IMR-90 (cell line): Measurements from ENCODE around the gene SLC18A2.

Experiments used
- CTCF ChIP-seq: conservative IDR thresholded peaks from 2 replicates; pipeline ENCODE4 v1.5.1; 2012; ENCODE audit warnings: mild to moderate bottlenecking, low read depth, low read length, improper control_type of control experiment
- FOS ChIP-seq: fragments of 150-350 bp; IDR thresholded peaks from 2 replicates; pipeline ENCODE4 v1.6.1; 2016; ENCODE audit warnings: low read depth, low read length
- MAZ ChIP-seq: IDR thresholded peaks from 2 replicates; pipeline ENCODE4 v1.6.1; 2012; ENCODE audit warnings: low read depth, mild to moderate bottlenecking, low read length, improper control_type of control experiment, moderate library complexity, borderline replicate concordance
- NFE2L2 ChIP-seq: fragments of 150-350 bp; IDR thresholded peaks from 2 replicates; pipeline ENCODE4 v1.6.1; 2016; ENCODE audit warnings: low read depth, mild to moderate bottlenecking, low read length
- POLR2A ChIP-seq: IDR thresholded peaks from 2 replicates; pipeline ENCODE4 v1.6.1; 2012; ENCODE audit warnings: mild to moderate bottlenecking, low read depth, low read length
- RAD21 ChIP-seq: IDR thresholded peaks from 2 replicates; pipeline ENCODE4 v1.6.1; 2012; ENCODE audit warnings: low read length, improper control_type of control experiment
- USF2 ChIP-seq: fragments of 150-350 bp; IDR thresholded peaks from 2 replicates; pipeline ENCODE4 v1.6.1; 2017; ENCODE audit warnings: mild to moderate bottlenecking, antibody characterized with exemption, low read length, low read depth

- TF ChIP-seq USF2 (no peak), POLR2A (no peak), CTCF (no peak), NFE2L2 (no peak), FOS (no peak), RAD21 (no peak), MAZ (no peak)
Observed at GRCh38 chr10:117253908-117254307, 13.0 kb downstream of the SLC18A2 start.
